IMR-90 (cell line): ENCODE results near the gene FNDC3B.

Source experiments
- CEBPB ChIP-seq: IDR thresholded peaks from 2 replicates; pipeline ENCODE4 v1.6.1; 2012; ENCODE audit warnings: low read depth, low read length, improper control_type of control experiment
- CTCF ChIP-seq: conservative IDR thresholded peaks from 2 replicates; pipeline ENCODE4 v1.5.1; 2012; ENCODE audit warnings: mild to moderate bottlenecking, low read depth, low read length, improper control_type of control experiment
- FOS ChIP-seq: fragments of 150-350 bp; IDR thresholded peaks from 2 replicates; pipeline ENCODE4 v1.6.1; 2016; ENCODE audit warnings: low read depth, low read length
- MAZ ChIP-seq: IDR thresholded peaks from 2 replicates; pipeline ENCODE4 v1.6.1; 2012; ENCODE audit warnings: low read depth, mild to moderate bottlenecking, low read length, improper control_type of control experiment, moderate library complexity, borderline replicate concordance
- POLR2A ChIP-seq: IDR thresholded peaks from 2 replicates; pipeline ENCODE4 v1.6.1; 2012; ENCODE audit warnings: mild to moderate bottlenecking, low read depth, low read length
- RAD21 ChIP-seq: IDR thresholded peaks from 2 replicates; pipeline ENCODE4 v1.6.1; 2012; ENCODE audit warnings: low read length, improper control_type of control experiment
- RCOR1 ChIP-seq: IDR thresholded peaks from 2 replicates; pipeline ENCODE4 v1.6.1; 2012; ENCODE audit warnings: mild to moderate bottlenecking, low read length, improper control_type of control experiment; ENCODE audit not compliant: insufficient replicate concordance
- RFX5 ChIP-seq: IDR thresholded peaks from 2 replicates; pipeline ENCODE4 v1.8.0; 2012; ENCODE audit warnings: low read depth, mild to moderate bottlenecking, low read length, moderate library complexity
- SMC3 ChIP-seq: fragments of 150-350 bp; IDR thresholded peaks from 2 replicates; pipeline ENCODE4 v1.6.1; 2016; ENCODE audit warnings: low read depth, mild to moderate bottlenecking, antibody characterized with exemption, low read length, moderate library complexity

GRCh38 chr3:172089250-172089649 is 49.9 kb downstream of the FNDC3B start:
- TF ChIP-seq CTCF (no peak), SMC3 (no peak), FOS (no peak), RAD21 (no peak), CEBPB (no peak), POLR2A (no peak), RCOR1 (no peak), RFX5 (no peak), MAZ (no peak)
